ENCODE data around the gene EGFR. TPM values are rescaled to one million over a fixed set of nuclear protein-coding genes. Genes with fewer than 3 reads are reported as not detected.

EGFR gene
- total and polyA plus RNA-seq, 2 donors (not counting 3 experiments of a cell fraction or from before 2014, with no cell fraction given): 1.5 to 4.1 TPM

DNA sequence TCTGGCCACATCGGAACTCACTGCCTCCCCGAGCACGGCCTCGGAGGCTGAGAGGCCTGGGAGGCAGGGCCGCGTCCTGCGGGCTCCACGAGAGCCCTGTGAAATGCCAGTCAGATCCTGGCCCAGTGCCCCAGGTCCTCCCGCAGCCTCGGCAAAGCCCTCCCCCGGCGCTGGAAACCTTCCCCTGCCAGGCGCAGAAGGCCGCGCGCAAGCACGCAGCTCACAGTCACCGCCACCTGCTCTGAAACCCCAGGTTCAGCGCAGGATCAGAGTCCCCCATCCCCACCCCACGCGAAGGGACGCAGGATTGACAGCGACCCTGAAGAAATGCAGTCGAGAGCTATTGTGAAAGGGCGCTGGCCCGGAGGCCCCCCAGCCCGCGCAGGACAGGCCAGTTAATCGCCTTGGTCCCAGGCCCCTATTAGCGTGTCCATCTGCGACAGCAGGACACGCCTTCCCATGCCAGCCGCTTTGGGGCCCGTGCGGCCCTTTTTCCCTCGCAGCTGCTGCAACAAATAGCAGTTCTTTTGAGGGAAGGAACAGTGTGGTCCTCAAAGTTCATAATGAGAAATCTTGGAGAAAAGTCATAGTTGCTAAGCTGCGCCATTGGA lies 13.5 kb upstream of the EGFR start:
- POLR2A ChIA-PET: no interaction called here
- BruUV-seq (replicated peaks): no TSS peak

More for the DNA sequence above, 13.5 kb upstream of the EGFR start:
- TF ChIP-seq POLR2AphosphoS5 (IDR thresholded peaks at IDR 0.05; ENCODE audit: insufficient read depth, low read depth, low read length): no peak
- TF ChIP-seq EZH2 (IDR thresholded peaks at IDR 0.05; ENCODE audit: borderline replicate concordance, low read depth, low read length, severe bottlenecking): no peak
- TF ChIP-seq, protein P1, sequence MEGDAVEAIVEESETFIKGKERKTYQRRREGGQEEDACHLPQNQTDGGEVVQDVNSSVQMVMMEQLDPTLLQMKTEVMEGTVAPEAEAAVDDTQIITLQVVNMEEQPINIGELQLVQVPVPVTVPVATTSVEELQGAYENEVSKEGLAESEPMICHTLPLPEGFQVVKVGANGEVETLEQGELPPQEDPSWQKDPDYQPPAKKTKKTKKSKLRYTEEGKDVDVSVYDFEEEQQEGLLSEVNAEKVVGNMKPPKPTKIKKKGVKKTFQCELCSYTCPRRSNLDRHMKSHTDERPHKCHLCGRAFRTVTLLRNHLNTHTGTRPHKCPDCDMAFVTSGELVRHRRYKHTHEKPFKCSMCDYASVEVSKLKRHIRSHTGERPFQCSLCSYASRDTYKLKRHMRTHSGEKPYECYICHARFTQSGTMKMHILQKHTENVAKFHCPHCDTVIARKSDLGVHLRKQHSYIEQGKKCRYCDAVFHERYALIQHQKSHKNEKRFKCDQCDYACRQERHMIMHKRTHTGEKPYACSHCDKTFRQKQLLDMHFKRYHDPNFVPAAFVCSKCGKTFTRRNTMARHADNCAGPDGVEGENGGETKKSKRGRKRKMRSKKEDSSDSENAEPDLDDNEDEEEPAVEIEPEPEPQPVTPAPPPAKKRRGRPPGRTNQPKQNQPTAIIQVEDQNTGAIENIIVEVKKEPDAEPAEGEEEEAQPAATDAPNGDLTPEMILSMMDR (IDR thresholded peaks at IDR 0.05; ENCODE audit: extremely low read depth in 1 of 2, insufficient read depth in 1 of 2, low read depth in 1 of 2, low read length in 2 of 2): no peak
- no peak for TF ChIP-seq FOS (IDR thresholded peaks at IDR 0.05; ENCODE audit: borderline replicate concordance, insufficient read depth, low read length)
- TF ChIP-seq MYC (IDR thresholded peaks at IDR 0.05; ENCODE audit: low read depth, low read length): no peak
- no peak for TF ChIP-seq GATA2 (IDR thresholded peaks at IDR 0.05; ENCODE audit: insufficient read depth, insufficient read length, low read depth, low read length)
- no peak for TF ChIP-seq POLR2A (IDR thresholded peaks at IDR 0.05; ENCODE audit: low read depth, low read length)
- TF ChIP-seq JUN (IDR thresholded peaks at IDR 0.05; ENCODE audit: borderline replicate concordance, insufficient read depth, insufficient read length, low read depth): no peak
- intact Hi-C loops (cut with micrococcal nuclease) (no loop called here), dilution Hi-C loops (cut with MboI; ENCODE audit: extremely low pct_ligation_motif_present, low sequenced_read_pairs) (no loop called here)
- CTCF ChIA-PET: interaction anchor here (0.7 to 3.0 kb wide), 2 partner anchors 11 to 250 kb away, joined by 3 to 12 read pairs; no protein-coding TSS in a partner anchor
- Histone ChIP-seq H3K27me3 (ENCODE audit: control insufficient read depth in 2 of 2, insufficient read depth in 2 of 2, low read length in 2 of 2) (peaks cover 18 to 40% of the 10 kb centered on the region in 2 experiments), H3K9me3 (replicated peaks; ENCODE audit: control insufficient read depth, insufficient read depth, low read length) (no peaks in the 10 kb centered on the region), H3K9me1 (replicated peaks; ENCODE audit: control insufficient read depth, extremely low read depth, insufficient read depth, low read length) (no peaks in the 10 kb centered on the region), H3K4me1 (ENCODE audit: control insufficient read depth, extremely low read depth, insufficient read depth, low read length) (no peaks in the 10 kb centered on the region), H3K36me3 (ENCODE audit: control insufficient read depth in 2 of 2, extremely low read depth in 1 of 2, insufficient read depth in 2 of 2, low read length in 2 of 2) (no peaks in the 10 kb centered on the region), H3K79me2 (ENCODE audit: control insufficient read depth, insufficient read depth, low read length) (no peaks in the 10 kb centered on the region), H2AFZ (ENCODE audit: low read depth, low read length) (no peak overlapping the region), H3K27ac (ENCODE audit: insufficient read depth, low read depth, low read length) (no peak overlapping the region), H4K20me1 (replicated peaks; ENCODE audit: control insufficient read depth, extremely low read depth, insufficient read depth, low read length) (no peaks in the 10 kb centered on the region), H3K4me3 (replicated peaks in 1 of 3; ENCODE audit: insufficient read depth in 1 of 3, low read depth in 1 of 3, low read length in 3 of 3) (no peak overlapping the region), H3K4me2 (ENCODE audit: insufficient read depth, low read length) (no peak overlapping the region), H3K9ac (replicated peaks; ENCODE audit: extremely low read depth, insufficient read depth, low read length) (no peak overlapping the region)
- no peak for FAIRE-seq
- no peak for DNase-seq (ENCODE audit: low read depth, low spot score)

Measured in endothelial cell of umbilical vein (primary cell).